ENCODE measurements around the gene C19orf67.

C19orf67 gene

DNA sequence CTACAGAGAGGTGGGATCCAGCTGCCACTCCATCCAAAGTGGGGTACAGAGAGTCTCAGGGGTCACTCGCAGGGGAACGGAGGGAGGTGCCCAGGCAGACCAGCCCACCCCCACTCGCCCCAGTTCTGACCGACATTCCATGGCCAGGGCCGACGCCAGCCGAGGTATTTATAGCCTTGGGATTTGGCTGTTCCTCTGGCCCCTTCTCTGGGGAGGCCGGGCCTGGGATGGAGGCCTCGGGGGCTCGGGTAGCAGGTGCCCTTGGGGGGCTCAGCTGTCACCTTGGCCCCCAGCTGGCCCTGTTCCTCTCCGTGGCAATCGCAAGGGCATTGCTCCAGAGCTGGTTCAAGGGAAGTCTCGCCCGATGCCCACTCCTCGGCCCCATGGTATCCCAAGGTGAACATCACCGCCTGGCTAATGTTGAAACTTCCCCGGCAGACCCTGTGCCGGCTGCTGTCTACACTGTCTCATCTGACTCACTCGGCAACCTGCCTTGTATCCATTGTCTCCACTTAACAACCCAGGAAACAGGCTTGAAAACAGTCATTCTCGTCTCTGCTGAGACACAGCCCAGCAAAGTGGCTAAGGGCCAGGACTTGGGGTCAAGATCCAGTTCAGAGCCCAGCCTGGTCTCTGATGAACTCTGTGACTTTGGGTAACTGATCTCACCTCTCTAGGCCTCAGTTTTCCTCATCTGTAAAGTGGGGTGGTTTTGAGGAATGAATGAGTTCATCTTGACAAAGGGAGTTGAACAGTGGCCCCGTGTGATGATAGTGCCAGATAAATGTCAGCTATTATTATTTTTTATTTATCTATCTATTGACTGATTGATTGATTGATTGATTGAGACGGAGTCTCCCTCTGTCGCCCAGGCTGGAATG lies 22.2 kb upstream of the C19orf67 start:
- no peak for DNase-seq

DNA sequence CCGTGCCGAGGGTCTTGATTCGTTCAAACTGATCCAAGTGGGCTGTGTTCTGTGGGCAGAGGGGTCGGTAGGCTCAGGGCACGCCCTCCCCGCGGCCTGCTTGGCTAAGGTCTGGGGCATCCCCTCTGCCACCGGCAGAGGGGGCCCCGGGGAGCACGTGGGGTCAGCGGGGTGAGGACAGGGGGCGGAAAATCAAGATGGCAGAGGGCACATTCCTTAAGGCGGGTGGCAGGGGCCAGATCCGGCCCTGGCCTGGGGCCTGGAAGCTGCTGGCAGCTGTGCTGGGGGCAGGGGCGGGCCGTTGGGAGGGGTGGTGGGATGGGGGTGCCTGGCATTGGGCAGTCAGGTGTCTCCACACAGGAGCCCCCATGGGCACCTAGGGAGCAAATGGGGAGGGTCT lies 21.3 kb upstream of the C19orf67 start:
- no peak for DNase-seq

DNA sequence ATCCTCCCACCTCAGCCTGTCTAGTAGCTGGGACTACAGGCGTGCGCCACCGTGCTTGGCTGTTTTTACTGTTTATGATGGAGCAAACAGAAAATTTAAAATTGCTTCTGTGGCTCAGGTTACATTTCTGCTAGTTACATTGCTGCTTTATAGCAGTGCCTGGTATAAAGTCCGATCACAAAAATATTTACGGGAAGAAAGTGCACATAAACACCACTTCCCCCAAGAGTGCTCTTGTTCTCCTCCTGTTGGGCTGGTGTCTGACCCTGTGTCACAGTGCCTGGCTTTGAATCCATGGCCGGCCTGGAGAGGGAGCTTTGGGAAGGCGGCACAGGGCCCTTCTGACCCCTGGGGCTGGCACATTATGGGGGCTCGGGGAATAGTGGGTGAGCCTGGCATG lies 20.1 kb upstream of the C19orf67 start:
- DNase-seq = no peak

DNA sequence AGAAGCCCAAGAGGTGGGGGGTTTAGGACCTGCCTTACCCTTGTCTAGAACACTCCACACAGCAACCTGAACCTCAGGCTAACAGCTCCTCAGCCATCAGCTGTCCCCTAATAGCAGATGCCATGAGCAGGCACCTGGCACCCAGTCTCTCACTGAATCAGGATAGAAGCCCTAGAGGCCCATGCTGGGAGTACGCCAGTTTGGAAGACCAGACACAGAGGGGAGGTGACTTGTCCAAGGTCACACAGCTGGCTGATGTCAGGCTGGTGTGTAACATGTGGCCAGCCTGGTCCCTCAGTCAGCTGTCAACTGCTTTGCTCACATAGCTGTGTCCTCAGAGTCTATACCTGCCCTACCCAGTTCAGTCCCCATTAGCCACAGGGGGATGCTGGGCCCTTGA lies 17.7 kb upstream of the C19orf67 start:
- DNase-seq = no peak

DNA sequence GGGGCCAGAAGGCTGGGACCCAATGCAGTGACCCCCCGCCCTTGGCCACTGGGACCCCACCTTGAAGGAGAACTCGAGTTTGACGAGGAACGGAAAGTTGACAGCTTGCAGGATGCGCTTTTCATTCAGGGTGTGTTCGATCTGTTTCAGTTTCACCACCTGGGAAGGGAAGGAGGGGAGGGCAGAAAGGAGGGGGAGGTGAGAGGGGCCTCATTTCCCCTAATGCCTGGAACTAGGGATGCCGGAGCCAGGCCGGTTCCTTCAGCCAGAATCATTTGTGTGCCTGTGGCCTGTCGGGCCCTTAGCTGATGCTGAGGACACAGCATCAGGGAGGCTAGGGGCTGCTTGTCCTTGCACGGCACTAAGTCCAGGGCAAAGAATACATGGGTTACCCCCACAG lies 17.2 kb upstream of the C19orf67 start:
- no peak for DNase-seq

DNA sequence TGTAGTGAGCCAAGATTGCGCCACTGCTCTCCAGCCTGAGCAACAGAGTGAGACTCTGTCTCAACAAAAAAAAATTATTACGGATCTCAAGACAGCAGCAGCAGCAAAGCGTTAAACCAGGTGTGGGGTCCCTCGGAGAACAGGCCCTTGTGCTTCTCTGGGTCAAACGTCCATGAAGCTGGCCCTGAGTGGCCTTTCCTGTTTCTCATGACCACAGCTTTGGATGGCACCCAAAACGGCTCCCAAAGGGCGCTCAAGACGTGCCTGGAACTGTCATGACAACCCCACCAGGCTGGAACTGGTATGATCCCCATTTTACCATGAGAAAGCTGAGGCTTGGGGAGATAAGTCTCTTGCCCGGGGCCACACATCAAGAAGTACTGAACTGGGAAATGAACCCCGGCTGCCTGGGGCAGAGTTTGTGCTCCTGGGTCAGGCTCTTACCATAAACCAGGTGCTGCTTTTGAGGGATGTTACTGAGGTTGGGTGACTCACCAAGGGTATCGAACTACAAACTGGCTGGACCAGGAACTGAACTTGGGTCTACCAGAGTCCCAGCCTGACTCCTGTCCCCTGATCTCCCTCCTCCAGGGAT lies 16.6 kb upstream of the C19orf67 start:
- DNase-seq = no peak

DNA sequence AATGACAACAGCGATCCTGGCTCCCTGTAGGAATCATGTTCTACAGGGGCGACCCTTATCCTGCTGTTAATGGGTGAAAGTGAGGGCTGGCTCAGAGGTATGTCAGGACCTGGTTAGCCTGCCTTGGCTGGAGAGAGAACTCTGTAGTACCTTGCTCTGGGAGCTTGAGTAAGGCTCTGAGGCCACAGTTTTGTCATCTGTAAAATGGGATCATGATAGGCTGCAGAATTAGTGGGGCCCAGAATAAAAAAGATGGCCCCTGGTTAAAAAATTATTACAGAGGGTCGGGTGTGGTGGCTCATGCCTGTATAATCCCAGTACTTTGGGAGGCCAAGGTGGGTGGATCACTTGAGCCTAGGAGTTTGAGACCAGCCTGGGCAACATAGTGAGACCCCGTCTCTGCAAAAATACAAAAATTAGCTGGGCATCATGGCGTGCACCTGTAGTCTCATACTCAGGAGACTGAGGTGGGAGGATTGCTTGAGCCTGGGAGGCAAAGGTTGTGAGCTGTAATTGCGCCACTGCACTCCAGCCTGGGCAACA lies 15.5 kb upstream of the C19orf67 start:
- DNase-seq = no peak

DNA sequence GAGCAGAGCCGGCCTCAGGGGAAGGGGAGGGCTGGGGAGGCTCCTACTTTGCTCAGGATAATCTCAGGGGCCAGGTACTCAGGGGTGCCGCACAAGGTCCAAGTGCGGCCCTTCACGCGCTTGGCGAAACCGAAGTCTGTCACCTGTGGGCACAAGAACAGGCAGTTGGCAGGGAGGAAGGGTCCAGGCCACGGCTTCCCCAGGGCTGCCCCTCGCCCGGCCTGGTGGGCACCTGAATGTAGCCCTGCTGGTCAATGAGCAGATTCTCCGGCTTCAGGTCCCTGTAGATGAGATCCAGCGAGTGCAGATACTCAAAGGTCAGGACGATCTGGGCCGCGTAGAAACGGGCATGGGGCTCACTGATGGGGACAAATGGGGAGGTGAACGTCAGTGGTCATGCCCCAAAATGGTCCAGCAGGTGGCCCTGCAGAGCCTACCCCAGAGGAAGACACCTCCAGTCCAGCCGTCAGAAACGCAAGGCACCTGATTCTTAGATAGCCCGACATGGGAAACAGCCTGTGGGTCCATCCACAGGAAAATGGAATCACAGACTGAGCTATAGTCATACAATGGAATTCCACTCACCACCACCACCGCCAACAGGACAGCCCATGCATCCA lies 12.1 kb upstream of the C19orf67 start:
- DNase-seq = no peak

DNA sequence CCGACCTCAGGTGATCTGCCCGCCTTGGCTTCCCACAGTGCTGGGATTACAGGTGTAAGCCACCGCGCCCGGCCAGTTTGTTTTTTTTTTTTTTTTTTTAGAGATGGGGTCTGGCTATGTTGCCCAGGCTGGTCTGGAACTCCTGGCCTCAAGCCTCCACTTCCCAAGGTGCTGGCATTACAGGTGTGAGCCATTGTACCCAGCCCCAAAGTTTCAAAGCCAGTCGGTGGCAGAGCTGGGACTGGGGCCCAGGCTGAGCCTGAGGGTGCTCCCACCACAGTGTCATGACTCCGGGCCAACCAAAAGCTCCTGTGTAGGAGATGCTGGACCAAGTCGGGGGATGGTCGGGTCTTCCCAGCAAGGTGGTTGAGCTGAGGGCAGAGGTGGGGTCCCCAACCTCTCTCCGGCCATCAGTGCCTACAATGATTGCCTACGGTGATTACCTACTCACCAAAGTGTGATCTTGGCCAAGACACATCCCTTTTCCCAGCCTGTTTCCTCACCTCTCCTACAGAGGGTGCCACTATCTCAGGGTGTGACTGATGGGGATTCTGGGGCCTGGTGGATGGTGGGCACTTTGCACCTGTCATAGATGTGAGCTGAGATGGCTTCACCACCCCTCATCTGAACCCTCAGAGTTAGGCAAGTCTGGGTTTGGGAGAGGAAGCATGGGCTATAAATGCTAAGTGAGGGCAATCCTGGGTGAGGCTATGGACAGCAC lies 10.8 kb upstream of the C19orf67 start:
- no peak for DNase-seq

DNA sequence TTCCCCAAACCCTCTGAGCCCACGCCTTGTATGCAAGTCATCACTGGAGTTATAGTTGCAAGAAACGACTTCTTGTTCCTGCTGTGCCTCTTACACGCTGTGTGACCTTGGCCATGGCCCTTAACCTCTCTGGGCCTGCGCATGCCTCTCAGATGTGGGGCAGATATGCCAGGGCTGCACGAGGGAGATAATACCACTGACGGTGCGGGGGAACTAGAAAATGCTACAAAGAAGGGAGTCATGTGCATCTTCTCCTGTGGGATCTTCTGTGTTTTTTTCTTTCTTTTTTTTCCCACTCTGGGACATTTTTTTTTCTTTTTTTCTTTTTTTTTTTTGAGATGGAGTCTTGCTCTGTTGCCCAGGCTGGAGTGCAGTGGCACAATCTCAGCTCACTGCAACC lies 9.3 kb upstream of the C19orf67 start:
- no peak for DNase-seq

DNA sequence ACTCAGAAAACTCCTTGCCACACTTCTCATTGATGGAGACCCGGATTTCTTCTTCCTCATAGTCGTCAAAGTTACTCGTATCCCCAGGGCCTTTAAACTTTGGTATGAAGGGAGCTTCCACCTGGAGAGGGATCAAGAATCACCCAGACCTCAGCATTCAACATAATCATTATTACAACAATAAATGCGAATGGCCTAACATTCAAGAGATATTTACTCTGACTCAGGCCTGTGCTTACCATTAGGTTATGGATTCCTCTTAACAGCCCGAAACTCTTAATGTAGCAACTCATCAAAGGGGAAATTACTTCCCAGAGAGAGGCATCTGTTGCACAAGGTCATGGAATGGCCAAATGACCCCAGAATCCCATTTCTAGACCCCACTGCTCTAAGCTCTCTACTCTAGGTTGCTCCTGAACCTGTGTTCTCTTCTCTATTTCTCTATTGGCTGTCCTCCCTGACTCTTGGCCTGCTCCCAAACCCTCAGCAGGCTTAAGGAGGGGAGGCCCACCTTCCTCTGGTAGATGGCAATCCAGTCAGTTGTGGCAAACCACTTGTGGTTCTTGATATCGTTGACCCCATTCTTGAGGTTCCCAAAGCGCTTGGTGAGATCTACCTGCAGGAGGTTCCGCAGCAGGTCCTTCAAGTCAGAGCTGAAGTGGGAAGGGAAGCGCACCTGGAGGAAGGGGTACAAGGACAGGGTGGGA lies 7.7 kb upstream of the C19orf67 start:
- no peak for DNase-seq

DNA sequence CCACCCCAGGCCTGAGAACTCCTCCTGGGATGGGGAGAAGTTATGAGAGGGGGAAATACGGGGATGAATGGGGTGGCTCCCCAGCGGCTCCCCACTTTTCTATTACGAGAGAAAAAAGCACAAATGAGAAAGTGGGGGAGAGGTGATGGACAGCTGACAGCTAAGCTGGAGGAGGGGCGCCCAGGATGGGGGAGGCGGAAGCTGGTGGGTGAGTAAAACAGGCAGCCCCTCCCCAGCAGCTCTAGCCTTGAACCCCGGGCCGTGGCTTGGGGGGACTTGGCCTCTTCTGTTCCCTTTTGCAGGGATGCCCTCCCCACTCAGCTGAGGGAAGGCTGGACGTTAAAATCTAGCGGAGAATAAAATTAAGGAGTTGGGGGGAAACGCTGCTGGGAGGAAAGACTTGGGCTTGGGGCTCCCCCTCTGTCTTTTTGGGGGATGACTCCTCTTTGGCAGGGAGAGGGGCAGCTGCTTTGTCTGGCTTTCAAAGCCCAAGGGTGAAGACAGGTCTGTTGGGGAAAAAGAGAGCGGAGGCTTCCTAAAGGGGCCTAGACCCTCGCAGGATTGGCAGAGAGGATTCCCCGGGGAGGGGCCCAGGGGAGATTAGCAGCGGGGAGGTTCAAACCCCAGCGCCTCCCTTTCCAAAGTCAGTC lies 6.4 kb upstream of the C19orf67 start:
- peak; percentile 23 for DNase-seq

DNA sequence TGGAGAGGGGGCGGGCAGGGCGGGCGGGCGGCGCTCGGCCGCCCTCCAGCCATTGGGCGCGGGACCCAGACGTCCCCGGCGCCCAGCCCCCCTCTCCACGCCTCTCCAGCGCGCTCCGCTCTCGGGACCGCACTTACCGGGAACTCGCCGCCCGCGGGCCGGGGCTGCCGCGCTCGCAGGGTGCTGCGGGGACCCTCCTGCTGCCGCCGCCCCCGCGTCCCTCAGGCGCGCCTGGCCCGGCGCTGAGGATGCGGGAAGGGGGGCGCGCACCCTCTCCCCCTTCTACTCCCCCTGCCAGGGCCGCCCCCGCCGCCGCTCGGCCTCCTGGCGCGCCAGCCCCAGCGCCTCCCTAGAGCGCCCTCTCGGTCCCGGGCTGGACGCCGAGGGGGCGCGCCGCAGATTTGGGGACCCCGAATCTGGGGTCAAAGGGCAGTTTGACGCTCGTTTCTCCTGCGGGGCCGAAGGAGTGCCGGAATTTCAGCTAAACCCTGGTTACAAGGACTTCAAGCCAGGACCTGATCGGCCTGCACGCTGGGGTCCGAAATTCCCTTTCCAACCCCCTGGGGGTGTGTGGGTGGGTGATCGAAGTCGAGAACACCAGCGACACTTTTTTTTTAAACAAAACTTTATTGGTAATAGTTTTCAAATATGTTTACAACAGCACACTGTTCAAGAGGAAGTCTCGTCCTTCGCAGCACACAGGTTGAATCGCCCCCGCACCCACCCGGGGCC lies 5.7 kb upstream of the C19orf67 start:
- peak; percentile 46 for DNase-seq

DNA sequence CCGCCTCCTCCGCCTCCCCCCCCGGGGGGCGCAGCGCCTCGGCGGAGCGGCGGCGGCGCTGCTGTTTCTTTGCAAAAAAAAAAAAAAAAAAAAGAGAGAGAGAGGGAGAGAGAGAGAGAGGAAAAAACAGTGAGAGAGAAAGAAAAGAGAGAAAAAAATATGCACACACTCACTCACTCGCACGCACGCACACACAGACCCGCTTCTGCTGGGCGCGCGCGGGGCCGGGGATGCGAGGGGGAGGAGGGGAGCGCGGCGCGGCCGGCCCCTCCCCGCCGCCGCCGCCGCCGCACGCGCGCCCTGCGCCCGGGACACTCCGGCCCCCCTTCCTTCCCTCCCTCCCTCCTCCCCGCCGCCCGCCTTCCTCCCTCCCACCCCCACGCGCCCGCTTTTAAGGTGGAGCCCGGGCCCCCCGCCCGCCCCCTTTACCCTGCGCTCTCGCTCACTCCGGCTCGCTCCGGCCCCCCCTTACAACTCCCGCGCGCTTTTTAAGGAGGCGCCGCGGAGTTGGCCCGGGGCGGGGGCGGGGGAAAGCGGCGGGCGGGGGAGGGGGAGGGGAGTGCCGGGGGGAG lies 5.0 kb upstream of the C19orf67 start, which contains the start of gene SAMD1:
Gene SAMD1, minus strand, starts transcription at position 243 of the 572 bp plus-strand sequence.
- peak; percentile 75 for DNase-seq

DNA sequence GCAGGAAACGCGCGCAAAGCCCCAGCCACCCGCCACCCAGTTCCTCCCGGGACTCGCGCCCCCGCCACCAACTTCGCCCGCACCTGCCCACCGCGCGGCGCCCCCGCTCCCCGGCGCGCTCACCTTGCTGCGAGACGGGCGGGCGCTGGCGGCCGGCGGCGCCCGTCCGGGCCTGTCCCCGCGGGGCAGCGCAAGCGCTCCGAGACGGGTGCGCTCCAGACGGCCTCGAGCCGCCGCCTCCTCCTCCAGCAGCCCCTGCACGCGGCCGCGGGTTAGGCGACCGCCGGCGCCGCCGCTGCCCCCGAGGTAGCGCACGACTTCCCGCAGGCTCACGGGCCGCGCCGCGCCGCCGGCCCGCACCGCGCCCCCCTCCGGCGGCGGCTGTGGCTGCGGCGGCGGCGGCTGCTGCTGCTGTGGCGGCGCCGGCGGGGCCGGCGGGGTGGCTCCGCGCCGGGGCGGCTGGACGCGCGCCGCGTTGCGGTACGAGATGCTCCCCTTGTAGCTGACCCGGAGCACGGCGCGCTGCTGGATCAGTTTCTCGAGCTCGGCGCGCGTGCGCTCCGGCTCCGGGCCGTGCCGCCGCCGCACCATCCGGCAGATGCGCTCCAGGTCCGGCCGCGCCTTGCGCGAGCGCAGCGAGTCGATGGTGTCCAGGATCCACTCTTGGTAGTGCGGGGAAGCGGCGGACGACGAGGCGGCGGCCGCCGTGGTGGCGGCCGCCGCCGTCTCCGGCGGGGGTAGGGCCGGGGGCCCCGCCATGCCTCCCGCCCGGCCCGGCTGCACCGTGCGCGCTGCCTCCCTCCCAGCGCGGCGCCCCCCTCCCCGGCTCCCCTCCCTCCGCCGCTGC lies 4.3 kb upstream of the C19orf67 start:
- DNase-seq = peak; percentile 40

DNA sequence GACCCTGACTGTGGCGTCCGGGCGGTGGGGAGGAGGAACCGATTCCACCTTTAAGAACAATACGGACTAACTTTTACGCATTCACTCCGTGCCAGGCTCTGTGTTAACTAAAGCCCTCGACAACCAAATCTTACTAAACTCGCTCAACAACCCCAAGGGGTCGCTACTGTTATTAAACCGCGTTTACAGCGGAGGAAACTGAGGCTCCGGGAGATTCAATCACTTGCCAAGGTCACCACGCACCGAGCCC lies 3.8 kb upstream of the C19orf67 start:
- DNase-seq = no peak

DNA sequence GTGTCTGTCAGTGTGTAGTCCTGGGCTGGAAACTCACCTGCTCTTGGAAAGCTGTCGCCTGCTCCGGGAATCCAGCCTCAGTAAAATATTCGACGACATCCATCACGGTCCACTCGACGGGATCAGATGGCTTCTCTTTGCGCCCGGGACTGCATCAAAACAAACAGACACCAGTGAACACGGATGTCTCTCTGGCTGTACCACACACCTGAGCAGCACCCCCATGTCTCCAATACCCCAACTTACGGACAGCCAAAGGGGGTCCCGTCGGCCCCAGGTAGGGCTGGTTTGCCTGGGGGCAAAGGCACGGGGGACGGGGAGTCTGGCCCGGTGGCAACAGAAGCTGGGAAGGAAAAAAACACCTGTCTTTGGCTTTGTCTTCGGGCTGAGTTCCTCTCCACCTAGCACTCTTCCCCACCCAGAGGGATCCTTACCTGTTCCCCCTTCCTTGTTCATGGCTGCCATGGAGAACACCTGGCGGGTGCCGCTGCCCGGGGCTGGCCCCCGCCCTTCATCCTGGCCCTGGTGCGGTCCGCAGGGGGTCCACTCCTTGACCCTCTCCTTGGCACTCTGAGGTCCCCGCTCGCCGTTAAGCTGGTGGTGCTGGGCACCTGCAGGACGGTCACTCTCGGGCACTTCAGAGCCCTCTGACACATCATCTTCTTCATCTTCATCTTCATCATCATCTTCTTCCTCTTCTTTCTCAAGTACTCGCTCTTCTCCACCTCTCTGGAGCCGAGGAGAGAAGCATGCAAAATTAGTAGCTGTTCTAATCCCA lies 3.2 kb upstream of the C19orf67 start:
- no peak for DNase-seq

DNA sequence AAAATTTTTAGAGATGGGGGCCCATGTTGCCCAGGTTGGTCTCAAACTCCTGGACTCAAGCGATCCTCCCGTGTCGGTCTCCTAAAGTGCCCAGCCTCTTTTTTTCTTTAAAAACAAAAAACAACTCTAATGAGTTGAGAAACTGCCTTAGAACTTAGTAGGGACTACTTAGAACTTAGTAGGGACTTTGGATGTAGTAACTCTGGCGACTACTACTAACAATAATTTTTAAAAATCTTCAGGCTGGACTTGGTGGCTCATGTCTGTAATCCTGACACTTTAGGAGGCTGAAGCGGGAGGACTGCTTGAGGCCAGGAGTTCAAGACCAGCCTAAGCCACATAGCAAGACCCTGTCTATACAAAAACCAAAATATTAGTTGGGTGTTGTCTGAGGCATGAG lies 515 bp upstream of the C19orf67 start:
- DNase-seq = no peak

DNA sequence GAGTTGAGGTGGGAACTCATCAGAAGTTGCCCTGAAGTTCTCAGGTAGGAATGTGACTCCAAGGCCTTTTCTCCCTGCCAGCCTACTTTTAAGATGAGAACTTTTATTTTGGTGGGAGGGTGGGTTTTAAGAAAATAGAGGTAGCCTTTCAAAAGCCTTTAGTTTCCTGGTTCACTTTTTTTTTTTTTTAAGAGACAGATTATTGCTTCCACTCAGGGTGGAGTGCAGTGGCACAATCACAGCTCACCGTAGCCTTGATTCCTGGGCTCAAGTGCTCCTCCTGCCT lies 3.0 kb downstream of the C19orf67 start:
- DNase-seq = no peak
